RWPE1 (cell line): ENCODE data around the gene SH3RF3.

ENCODE experiments used
- CTCF ChIA-PET: fragments of 350-600 bp; sonication (Branson Sonifier 250); formaldehyde crosslinking; extraction: SDS; loops from one replicate; lab custom pipeline; 2021; lab: Yijun Ruan, JAX
- POLR2A ChIA-PET: fragments of 400-600 bp; formaldehyde crosslinking; extraction: SDS; loops from one replicate; lab custom pipeline; 2020; ENCODE audit warnings: antibody characterized with exemption; ENCODE audit not compliant: low non-redundant PET; lab: Yijun Ruan, JAX
- DNase-seq: peaks from one replicate; pipeline ENCODE4 v3.0.0; 2012; ENCODE audit warnings: low spot score
- H3K27ac ChIP-seq: fragments of 450-650 bp; 2 replicates; pipeline ENCODE4 v1.5.1; 2017
- CTCF ChIP-seq: fragments of 450-650 bp; conservative IDR thresholded peaks from 2 replicates; pipeline ENCODE4 v1.5.1; 2017; ENCODE audit warnings: low read depth, mild to moderate bottlenecking

Gene SH3RF3

GRCh38 chr2:109401370-109401769, 272.4 kb downstream of the SH3RF3 start:
- DNase-seq, result no peak
- ChIA-PET CTCF (no interaction called here), POLR2A (no interaction called here)
- no peak for TF ChIP-seq CTCF
- no peak overlapping the region for H3K27ac ChIP-seq

GRCh38 chr2:109402180-109402579, 273.2 kb downstream of the SH3RF3 start:
- ChIA-PET CTCF (no interaction called here), POLR2A (no interaction called here)
- no peak overlapping the region for H3K27ac ChIP-seq
- DNase-seq, result no peak
- TF ChIP-seq CTCF, result no peak

- POLR2A ChIA-PET, result no interaction called here
- CTCF ChIA-PET, result interaction anchor here (0.6 kb wide), 1 partner anchor 36 kb away, joined by 3 read pairs; no protein-coding TSS in a partner anchor
- H3K27ac ChIP-seq, result no peak overlapping the region
- TF ChIP-seq CTCF, result no peak
- no peak for DNase-seq
These were observed 274.2 kb downstream of the SH3RF3 start for GRCh38 chr2:109402980-109403840.

GRCh38 chr2:109403841-109404201, 274.8 kb downstream of the SH3RF3 start:
- POLR2A ChIA-PET, result no interaction called here
- H3K27ac ChIP-seq, result no peak overlapping the region
- no peak for TF ChIP-seq CTCF
- CTCF ChIA-PET, result interaction anchor here (0.6 kb wide), 1 partner anchor 37 kb away, joined by 3 read pairs; no protein-coding TSS in a partner anchor
- no peak for DNase-seq

GRCh38 chr2:109404681-109405080, 275.7 kb downstream of the SH3RF3 start:
- no peak for DNase-seq
- ChIA-PET CTCF (no interaction called here), POLR2A (no interaction called here)
- TF ChIP-seq CTCF, result no peak
- no peak overlapping the region for H3K27ac ChIP-seq

GRCh38 chr2:109405873-109406272, 276.9 kb downstream of the SH3RF3 start:
- ChIA-PET POLR2A (interaction anchor here (0.6 kb wide), 1 partner anchor 132 kb away, joined by 3 read pairs; no protein-coding TSS in a partner anchor), CTCF (interaction anchor here (0.7 to 1.1 kb wide), 2 partner anchors 104 to 402 kb away, joined by 3 read pairs; no protein-coding TSS in a partner anchor)
- no peak for TF ChIP-seq CTCF
- DNase-seq, result no peak
- peak overlapping the region; percentile 72 for H3K27ac ChIP-seq
